ENCODE measurements around the gene UGT1A9.

GRCh38 chr2:233689031-233689430, 17.3 kb downstream of the UGT1A9 start:
- no peak for TF ChIP-seq FOS (IDR thresholded peaks at IDR 0.05; ENCODE audit: low read depth, low read length)
- TF ChIP-seq MAZ (IDR thresholded peaks at IDR 0.05; ENCODE audit: borderline replicate concordance, low read depth, low read length): no peak
- no peak for TF ChIP-seq POLR2A (IDR thresholded peaks at IDR 0.05; ENCODE audit: low read depth, low read length)
- no peak for TF ChIP-seq RAD21 (IDR thresholded peaks at IDR 0.05; ENCODE audit: low read length)
- TF ChIP-seq MXI1 (IDR thresholded peaks at IDR 0.05; ENCODE audit: borderline replicate concordance, low read depth, low read length): no peak
- TF ChIP-seq CTCF (conservative IDR thresholded peaks at IDR 0.05; ENCODE audit: low read depth, low read length): no peak
- TF ChIP-seq CHD1 (IDR thresholded peaks at IDR 0.05; ENCODE audit: low read depth, low read length): no peak
